HG02885 (cell line): ENCODE measurements around the gene DOCK1.

Experiments used
- ATAC-seq: cut with Tn5 transposase; IDR thresholded peaks from one replicate; pipeline ENCODE4 v1.9.1; 2021; ENCODE audit warnings: mild to moderate bottlenecking; ENCODE audit not compliant: unreplicated experiment, poor library complexity

The DOCK1 gene

GRCh38 chr10:127319271-127319670 is 414.0 kb downstream of the DOCK1 start:
- ATAC-seq, result no peak

GRCh38 chr10:127319691-127320090 is 414.5 kb downstream of the DOCK1 start:
- no peak for ATAC-seq

- no peak for ATAC-seq
These were observed 414.9 kb downstream of the DOCK1 start for GRCh38 chr10:127320176-127320575.

- ATAC-seq, result no peak
These were observed 417.1 kb downstream of the DOCK1 start for GRCh38 chr10:127322286-127322685.

GRCh38 chr10:127325506-127325905 is 420.3 kb downstream of the DOCK1 start:
- no peak for ATAC-seq

GRCh38 chr10:127326883-127327282 is 421.7 kb downstream of the DOCK1 start:
- no peak for ATAC-seq

- no peak for ATAC-seq
These were observed 426.5 kb downstream of the DOCK1 start for GRCh38 chr10:127331696-127332095.

- ATAC-seq, result no peak
These were observed 427.4 kb downstream of the DOCK1 start for GRCh38 chr10:127332631-127333030.

GRCh38 chr10:127337801-127338200 is 432.6 kb downstream of the DOCK1 start:
- ATAC-seq, result no peak

- no peak for ATAC-seq
These were observed 433.3 kb downstream of the DOCK1 start for GRCh38 chr10:127338399-127339110.

- no peak for ATAC-seq
These were observed 438.6 kb downstream of the DOCK1 start for GRCh38 chr10:127343821-127344220.

- ATAC-seq, result no peak
These were observed 439.1 kb downstream of the DOCK1 start for GRCh38 chr10:127344346-127344745.

- ATAC-seq, result no peak
These were observed 440.2 kb downstream of the DOCK1 start for GRCh38 chr10:127345231-127345965.

- peak; percentile 44 for ATAC-seq
These were observed 441.4 kb downstream of the DOCK1 start for GRCh38 chr10:127346604-127347003.

GRCh38 chr10:127347202-127347959 is 442.2 kb downstream of the DOCK1 start:
- no peak for ATAC-seq

GRCh38 chr10:127349737-127350136 is 444.5 kb downstream of the DOCK1 start:
- no peak for ATAC-seq

- no peak for ATAC-seq
These were observed 446.3 kb downstream of the DOCK1 start for GRCh38 chr10:127351542-127351941.

GRCh38 chr10:127353544-127353943 is 448.3 kb downstream of the DOCK1 start:
- ATAC-seq, result no peak

- no peak for ATAC-seq
These were observed 449.0 kb downstream of the DOCK1 start for GRCh38 chr10:127354255-127354654.

- ATAC-seq, result no peak
These were observed 449.8 kb downstream of the DOCK1 start for GRCh38 chr10:127354992-127355391.

GRCh38 chr10:127356360-127356759 is 451.1 kb downstream of the DOCK1 start:
- no peak for ATAC-seq
